Measurements from ENCODE around the gene VPS16. TPM values are rescaled to one million over a fixed set of nuclear protein-coding genes. Genes with fewer than 3 reads are reported as not detected.

The VPS16 gene
- total and polyA plus RNA-seq, 2 of the 13 experiments (the other 11 are each of a cell fraction or from before 2014, with no cell fraction given), result 34.2 to 35.4 TPM

GRCh38 chr20:2873010-2873746, 32.6 kb downstream of the VPS16 start, which contains the start of gene PTPRA (continued):
- TF ChIP-seq ZNF780A (CRISPR knock-in tag; IDR thresholded peaks at IDR 0.05), result peak; percentile 78; the same call in 1 of the 2 replicates
- peak; percentile 91 for TF ChIP-seq LBX2 (CRISPR knock-in tag; IDR thresholded peaks at IDR 0.05; ENCODE audit: borderline replicate concordance)
- TF ChIP-seq ZNF678 (CRISPR knock-in tag; IDR thresholded peaks at IDR 0.05), result peak; percentile 63; the same call in 1 of the 2 replicates
- no peak for TF ChIP-seq ZNF562 (CRISPR knock-in tag; IDR thresholded peaks at IDR 0.05; ENCODE audit: borderline replicate concordance)
- peak; percentile 92 for TF ChIP-seq ZNF383 (CRISPR knock-in tag; IDR thresholded peaks at IDR 0.05; ENCODE audit: borderline replicate concordance)
- TF ChIP-seq JARID2 (CRISPR knock-in tag; IDR thresholded peaks at IDR 0.05; ENCODE audit: insufficient replicate concordance), result no peak
- TF ChIP-seq ZNF468 (CRISPR knock-in tag; IDR thresholded peaks at IDR 0.05), result peak; percentile 79; the same call in 1 of the 2 replicates
- no peak; the same call in 1 of the 2 replicates for TF ChIP-seq ZNF234 (CRISPR knock-in tag; conservative IDR thresholded peaks at IDR 0.05)
- peak; percentile 57; the same call in 1 of the 2 replicates for TF ChIP-seq ZNF891 (CRISPR knock-in tag; IDR thresholded peaks at IDR 0.05)
- no peak for TF ChIP-seq CERS6 (CRISPR knock-in tag; IDR thresholded peaks at IDR 0.05)
- TF ChIP-seq HDAC6 (IDR thresholded peaks at IDR 0.05; ENCODE audit: low read depth, low read length), result no peak
- peak; percentile 79; the same call in 1 of the 2 replicates for TF ChIP-seq ZNF709 (CRISPR knock-in tag; IDR thresholded peaks at IDR 0.05)
- 0 out of 2 replicates have a peak, but pooled peaks have one; percentile 1 for TF ChIP-seq JDP2 (CRISPR knock-in tag; IDR thresholded peaks at IDR 0.05; ENCODE audit: borderline replicate concordance)
- peak; percentile 73; the same call in 1 of the 2 replicates for TF ChIP-seq ZNF430 (CRISPR knock-in tag; IDR thresholded peaks at IDR 0.05)
- peak; percentile 82 for TF ChIP-seq KMT2A (CRISPR knock-in tag; IDR thresholded peaks at IDR 0.05)
- TF ChIP-seq, protein P1, sequence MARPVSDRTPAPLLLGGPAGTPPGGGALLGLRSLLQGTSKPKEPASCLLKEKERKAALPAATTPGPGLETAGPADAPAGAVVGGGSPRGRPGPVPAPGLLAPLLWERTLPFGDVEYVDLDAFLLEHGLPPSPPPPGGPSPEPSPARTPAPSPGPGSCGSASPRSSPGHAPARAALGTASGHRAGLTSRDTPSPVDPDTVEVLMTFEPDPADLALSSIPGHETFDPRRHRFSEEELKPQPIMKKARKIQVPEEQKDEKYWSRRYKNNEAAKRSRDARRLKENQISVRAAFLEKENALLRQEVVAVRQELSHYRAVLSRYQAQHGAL (CRISPR knock-in tag; IDR thresholded peaks at IDR 0.05; ENCODE audit: not compliant biosample characterization), result no peak
- TF ChIP-seq, protein P2, sequence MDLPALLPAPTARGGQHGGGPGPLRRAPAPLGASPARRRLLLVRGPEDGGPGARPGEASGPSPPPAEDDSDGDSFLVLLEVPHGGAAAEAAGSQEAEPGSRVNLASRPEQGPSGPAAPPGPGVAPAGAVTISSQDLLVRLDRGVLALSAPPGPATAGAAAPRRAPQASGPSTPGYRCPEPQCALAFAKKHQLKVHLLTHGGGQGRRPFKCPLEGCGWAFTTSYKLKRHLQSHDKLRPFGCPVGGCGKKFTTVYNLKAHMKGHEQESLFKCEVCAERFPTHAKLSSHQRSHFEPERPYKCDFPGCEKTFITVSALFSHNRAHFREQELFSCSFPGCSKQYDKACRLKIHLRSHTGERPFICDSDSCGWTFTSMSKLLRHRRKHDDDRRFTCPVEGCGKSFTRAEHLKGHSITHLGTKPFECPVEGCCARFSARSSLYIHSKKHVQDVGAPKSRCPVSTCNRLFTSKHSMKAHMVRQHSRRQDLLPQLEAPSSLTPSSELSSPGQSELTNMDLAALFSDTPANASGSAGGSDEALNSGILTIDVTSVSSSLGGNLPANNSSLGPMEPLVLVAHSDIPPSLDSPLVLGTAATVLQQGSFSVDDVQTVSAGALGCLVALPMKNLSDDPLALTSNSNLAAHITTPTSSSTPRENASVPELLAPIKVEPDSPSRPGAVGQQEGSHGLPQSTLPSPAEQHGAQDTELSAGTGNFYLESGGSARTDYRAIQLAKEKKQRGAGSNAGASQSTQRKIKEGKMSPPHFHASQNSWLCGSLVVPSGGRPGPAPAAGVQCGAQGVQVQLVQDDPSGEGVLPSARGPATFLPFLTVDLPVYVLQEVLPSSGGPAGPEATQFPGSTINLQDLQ (CRISPR knock-in tag; IDR thresholded peaks at IDR 0.05), result peak; percentile 97
- peak; percentile 42; the same call in 1 of the 2 replicates for TF ChIP-seq ZBTB21 (CRISPR knock-in tag; IDR thresholded peaks at IDR 0.05)
- no peak; the same call in 1 of the 2 replicates for TF ChIP-seq ZNF30 (CRISPR knock-in tag; IDR thresholded peaks at IDR 0.05)

Measured in HepG2 (cell line).